IPS-NIHi11 (cell line): ENCODE results near the gene CSRNP3.

Experiments
- DNase-seq: peaks from one replicate; pipeline ENCODE4 v3.0.0; 2012; ENCODE audit warnings: mixed read lengths, low spot score

CSRNP3 gene

GRCh38 chr2:165539985-165540384 is 70.5 kb downstream of the CSRNP3 start:
- DNase-seq = no peak

DNA sequence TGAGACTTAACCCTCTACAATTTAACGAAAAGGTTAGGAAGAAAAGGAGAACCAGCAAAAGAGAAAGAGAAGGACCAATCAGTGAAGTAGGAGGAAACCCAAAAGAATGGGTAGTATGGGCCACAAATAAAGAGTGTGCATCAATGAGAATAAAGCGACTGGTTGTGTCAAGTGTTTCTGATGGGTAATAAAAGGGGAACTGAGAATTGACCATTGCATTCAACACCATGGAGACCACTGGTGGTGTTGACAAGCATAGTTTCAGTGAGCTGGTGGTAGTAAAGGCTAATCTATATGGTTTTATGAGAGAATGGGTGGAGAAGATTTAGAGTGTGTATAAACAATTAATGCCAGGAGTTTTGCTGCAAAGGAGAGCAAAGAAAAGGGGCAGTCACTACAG is 75.4 kb downstream of the CSRNP3 start:
- DNase-seq = no peak

- DNase-seq = no peak
Measured at GRCh38 chr2:165547900-165548299, 78.4 kb downstream of the CSRNP3 start.

DNA sequence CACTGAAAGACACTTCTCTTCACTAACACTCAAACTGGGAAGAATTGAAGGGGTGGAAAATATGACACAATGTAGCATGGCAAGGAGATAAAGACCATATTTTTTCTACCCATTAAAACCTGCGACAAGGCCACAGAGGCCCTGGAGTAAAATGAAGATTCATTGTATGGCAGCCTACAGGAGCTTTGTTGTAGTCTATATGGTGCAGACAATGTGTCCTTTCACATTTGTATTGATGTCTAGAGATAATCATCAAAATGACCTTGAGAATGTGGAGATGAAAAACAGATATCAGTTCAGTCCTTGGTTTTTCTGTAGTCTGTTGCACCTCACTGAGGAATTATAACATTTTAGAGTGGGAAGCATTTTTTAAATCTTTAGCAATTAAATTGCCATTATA is 80.1 kb downstream of the CSRNP3 start:
- no peak for DNase-seq

GRCh38 chr2:165558832-165559231 is 89.3 kb downstream of the CSRNP3 start:
- no peak for DNase-seq

DNA sequence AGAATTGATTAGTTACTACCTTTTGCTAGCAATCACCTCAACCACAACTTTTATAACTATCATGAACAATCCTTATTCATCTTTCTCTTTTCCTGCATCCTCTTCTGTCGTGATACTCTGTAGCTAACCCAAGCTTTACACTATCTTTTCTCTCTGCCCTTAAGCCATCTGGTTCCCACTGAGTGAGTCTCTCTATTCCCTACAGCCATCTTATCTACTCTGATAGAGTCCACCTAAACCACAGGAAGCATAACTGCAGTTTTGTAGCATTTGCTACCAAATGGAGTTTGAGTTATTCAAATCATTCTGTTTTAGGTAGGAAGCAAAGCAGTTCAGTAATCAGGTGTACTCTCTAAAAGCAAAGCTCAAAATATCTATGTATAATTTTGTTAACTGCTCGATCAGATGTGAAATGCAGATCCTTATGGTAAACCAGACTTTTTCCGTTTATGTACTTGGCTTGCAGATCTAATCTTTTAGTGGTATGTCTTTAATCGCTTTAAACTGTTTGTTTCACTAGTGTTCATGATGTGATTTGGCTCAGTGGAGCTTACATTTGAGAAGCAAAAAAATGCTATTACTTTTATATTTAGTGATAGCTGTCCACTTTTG is 91.0 kb downstream of the CSRNP3 start:
- DNase-seq = no peak

GRCh38 chr2:165561516-165561915 is 92.0 kb downstream of the CSRNP3 start:
- no peak for DNase-seq

GRCh38 chr2:165562233-165562632 is 92.7 kb downstream of the CSRNP3 start:
- no peak for DNase-seq

DNA sequence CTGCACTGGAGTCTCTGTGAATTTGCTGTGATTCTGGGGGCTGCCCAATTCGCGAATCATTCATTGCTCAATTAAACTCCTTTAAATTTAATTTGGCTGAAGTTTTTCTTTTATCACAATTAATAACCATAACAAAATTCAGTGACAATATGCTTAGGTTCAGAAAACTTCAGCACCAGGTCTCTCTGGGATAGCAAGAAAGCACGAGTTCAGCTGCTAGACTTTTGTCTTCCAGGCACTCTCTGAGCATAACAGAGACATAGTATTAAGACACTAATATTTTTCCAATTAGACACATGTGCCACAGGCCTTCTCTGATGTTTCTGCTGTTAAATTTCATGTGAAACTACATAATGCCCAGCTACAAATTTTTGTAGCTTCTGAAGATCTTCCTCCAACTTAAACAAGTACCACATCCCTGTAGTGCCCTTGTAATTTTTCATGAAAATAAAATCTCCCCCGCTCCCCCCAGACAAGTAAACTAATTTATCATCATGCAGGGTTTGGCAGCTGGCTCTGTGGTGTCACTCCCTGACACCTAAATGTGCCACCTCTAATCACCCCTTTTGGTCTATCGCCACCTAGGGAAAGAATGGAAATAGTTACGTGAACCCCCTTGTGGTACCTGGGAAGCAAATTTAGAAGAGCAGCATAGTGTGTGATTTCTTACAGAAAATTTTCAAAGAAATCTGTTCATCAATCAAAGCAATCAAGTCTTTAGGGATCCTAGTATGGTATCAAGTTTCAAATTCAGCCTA is 94.1 kb downstream of the CSRNP3 start:
- DNase-seq = no peak

GRCh38 chr2:165566008-165566407 is 96.5 kb downstream of the CSRNP3 start:
- DNase-seq = no peak

- no peak for DNase-seq
Measured at GRCh38 chr2:165567273-165567672, 97.8 kb downstream of the CSRNP3 start.

GRCh38 chr2:165568361-165568760 is 98.9 kb downstream of the CSRNP3 start:
- no peak for DNase-seq

GRCh38 chr2:165571477-165571876 is 102.0 kb downstream of the CSRNP3 start:
- no peak for DNase-seq

- DNase-seq = no peak
Measured at GRCh38 chr2:165572151-165572550, 102.7 kb downstream of the CSRNP3 start.

GRCh38 chr2:165573534-165574461 is 104.3 kb downstream of the CSRNP3 start:
- DNase-seq = peak; percentile 74

GRCh38 chr2:165575044-165575615 is 105.6 kb downstream of the CSRNP3 start:
- DNase-seq = no peak

DNA sequence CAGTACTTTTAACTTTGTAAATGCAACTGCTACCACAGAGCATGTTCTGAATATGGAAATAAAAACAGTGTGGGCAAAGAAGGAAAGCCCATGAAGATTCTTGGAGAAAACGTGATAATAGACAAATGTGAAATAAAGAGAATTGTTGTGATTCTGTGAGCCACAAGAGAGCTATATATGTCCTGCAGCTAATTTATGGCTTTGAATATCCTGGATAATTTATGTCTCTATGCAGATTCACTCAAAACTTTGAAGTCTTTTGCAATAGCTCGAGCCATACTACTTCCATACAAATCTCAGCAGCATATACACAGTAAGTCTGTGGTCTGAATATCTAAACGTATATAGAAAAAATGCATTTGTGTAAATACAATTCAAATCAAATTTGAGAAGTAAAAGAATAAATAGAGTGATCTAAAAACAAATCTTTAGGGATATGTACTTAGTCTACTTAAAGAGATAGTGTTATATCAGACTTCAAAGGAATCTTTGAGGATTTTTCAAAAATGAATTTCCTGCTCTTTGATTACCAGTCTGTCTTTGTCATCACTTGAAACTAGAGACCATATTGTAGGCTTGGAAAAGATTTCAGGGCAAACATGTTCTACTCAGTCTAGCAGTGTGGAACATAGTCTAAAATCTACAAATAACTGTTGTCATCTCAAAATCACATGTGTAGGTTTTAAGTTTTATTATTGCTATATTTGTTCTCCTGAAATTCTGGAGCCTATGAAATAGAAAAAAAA is 107.1 kb downstream of the CSRNP3 start:
- no peak for DNase-seq

- no peak for DNase-seq
Measured at GRCh38 chr2:165582409-165582808, 112.9 kb downstream of the CSRNP3 start.

DNA sequence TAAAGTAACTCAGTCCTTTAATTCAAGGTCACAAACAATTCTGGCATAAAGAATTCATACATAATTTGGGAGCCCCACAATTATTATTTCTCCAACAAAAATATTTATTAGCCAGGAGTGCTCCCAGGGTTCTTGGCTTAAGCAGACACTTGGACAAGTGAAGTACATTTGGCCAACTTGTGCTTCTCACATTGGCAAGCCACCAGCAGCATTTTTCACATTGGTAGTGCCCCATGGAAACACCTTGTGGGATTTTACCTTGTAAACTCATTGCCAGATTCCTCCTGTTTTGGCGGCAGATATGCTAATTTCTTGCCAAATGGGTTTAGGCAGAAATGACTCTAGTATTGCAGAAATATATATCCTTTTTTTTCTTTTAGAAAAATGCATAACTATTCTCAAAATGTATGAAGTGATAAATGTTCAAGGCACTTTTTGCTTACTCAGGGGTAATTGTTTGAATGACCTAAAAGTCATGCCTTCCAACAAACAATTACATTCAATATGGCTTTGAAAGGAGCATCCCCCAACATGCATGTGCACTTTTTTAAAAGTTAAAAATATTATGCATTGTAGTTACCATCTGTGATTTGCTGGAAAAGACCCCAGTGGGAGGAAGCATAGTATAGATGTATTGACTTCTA is 113.5 kb downstream of the CSRNP3 start:
- DNase-seq = no peak

GRCh38 chr2:165584126-165584654 is 114.7 kb downstream of the CSRNP3 start:
- DNase-seq = no peak

DNA sequence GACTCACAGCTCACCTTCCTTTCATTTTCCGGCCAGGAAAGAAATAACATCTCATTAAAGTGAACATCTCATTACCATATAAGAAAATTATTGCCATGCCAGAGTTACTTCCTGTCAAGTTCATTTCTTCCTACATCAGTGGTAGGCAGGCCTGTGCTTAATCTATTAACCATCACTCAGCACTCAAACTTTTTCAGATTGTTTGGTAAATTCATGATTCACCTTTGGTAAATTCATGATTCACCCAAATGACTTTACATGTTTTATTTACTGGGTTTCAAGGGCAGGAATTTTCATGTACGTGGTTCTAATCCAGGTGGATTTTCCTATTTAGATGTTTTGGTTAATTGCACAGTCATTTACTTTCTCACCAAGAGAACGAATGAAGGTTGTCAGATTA is 116.5 kb downstream of the CSRNP3 start:
- DNase-seq = no peak
